OCI-LY3 (cell line): ENCODE results near the gene NSG1.

Experiments used
- H2AFZ ChIP-seq: fragments of 200-600, 300-600 bp; shearing (Covaris generic); 2 replicates; pipeline ENCODE4 v1.6.0; 2014; ENCODE audit warnings: antibody characterized with exemption, low read depth, low read length
- H3K27ac ChIP-seq: fragments of 200-600, 300-600 bp; sonication (generic); 2 replicates; pipeline ENCODE4 v1.5.1; 2014; ENCODE audit warnings: mild to moderate bottlenecking, low read length, moderate library complexity, mixed read lengths
- H3K27me3 ChIP-seq: fragments of 200-600, 300-600 bp; sonication (generic); 2 replicates; pipeline ENCODE4 v1.6.1; 2014; ENCODE audit warnings: low read depth, low read length, mixed read lengths
- H3K36me3 ChIP-seq: fragments of 200-600, 300-600 bp; sonication (generic); replicated peaks from 2 replicates; pipeline ENCODE3; 2014; ENCODE audit warnings: low read depth, low read length, mixed read lengths
- H3K4me1 ChIP-seq: fragments of 300-600, 200-600 bp; sonication (generic); 2 replicates; pipeline ENCODE4 v1.6.1; 2014; ENCODE audit warnings: low read length, mixed read lengths
- H3K4me2 ChIP-seq: fragments of 200-600, 300-600 bp; sonication (generic); 2 replicates; pipeline ENCODE4 v1.6.1; 2014; ENCODE audit warnings: low read length, mixed read lengths
- H3K4me3 ChIP-seq: fragments of 300-600, 200-600 bp; sonication (generic); 2 replicates; pipeline ENCODE4 v1.5.1; 2014; ENCODE audit warnings: antibody characterized with exemption, mild to moderate bottlenecking, low read length, moderate library complexity
- H3K79me2 ChIP-seq: fragments of 300-600, 200-600 bp; shearing (Covaris generic); 2 replicates; pipeline ENCODE4 v1.6.1; 2014; ENCODE audit warnings: mild to moderate bottlenecking, low read length, mixed read lengths
- H3K9ac ChIP-seq: fragments of 300-600, 200-600 bp; shearing (Covaris generic); 2 replicates; pipeline ENCODE4 v1.6.0; 2014; ENCODE audit warnings: mild to moderate bottlenecking, low read length, moderate library complexity
- H3K9me3 ChIP-seq: fragments of 200-600, 300-600 bp; shearing (Covaris generic); 2 replicates; pipeline ENCODE4 v1.6.1; 2014; ENCODE audit warnings: low read length, mixed read lengths; ENCODE audit not compliant: insufficient read depth
- H4K20me1 ChIP-seq: fragments of 200-600, 300-600 bp; sonication (generic); 2 replicates; pipeline ENCODE4 v1.6.1; 2016; ENCODE audit warnings: low read length, mixed read lengths; ENCODE audit not compliant: insufficient read depth
- EZH2phosphoT487 ChIP-seq: fragments of 200-600 bp; shearing (Covaris generic); IDR thresholded peaks from 2 replicates; pipeline ENCODE4 v1.6.1; 2018; ENCODE audit warnings: antibody characterized with exemption, mixed run types, low read depth
- TF ChIP-seq, protein P1 (sequence below): fragments of 200-600, 300-600 bp; sonication (generic); IDR thresholded peaks from 2 replicates; pipeline ENCODE4 v1.5.1; 2014; ENCODE audit warnings: antibody characterized with exemption, low read length, low read depth

Gene NSG1

GRCh38 chr4:4395849-4396627 is 9.1 kb downstream of the NSG1 start:
- no peaks in the 10 kb centered on the region for H3K9me3 ChIP-seq
- H3K79me2 ChIP-seq: no peaks in the 10 kb centered on the region
- TF ChIP-seq, protein P1, sequence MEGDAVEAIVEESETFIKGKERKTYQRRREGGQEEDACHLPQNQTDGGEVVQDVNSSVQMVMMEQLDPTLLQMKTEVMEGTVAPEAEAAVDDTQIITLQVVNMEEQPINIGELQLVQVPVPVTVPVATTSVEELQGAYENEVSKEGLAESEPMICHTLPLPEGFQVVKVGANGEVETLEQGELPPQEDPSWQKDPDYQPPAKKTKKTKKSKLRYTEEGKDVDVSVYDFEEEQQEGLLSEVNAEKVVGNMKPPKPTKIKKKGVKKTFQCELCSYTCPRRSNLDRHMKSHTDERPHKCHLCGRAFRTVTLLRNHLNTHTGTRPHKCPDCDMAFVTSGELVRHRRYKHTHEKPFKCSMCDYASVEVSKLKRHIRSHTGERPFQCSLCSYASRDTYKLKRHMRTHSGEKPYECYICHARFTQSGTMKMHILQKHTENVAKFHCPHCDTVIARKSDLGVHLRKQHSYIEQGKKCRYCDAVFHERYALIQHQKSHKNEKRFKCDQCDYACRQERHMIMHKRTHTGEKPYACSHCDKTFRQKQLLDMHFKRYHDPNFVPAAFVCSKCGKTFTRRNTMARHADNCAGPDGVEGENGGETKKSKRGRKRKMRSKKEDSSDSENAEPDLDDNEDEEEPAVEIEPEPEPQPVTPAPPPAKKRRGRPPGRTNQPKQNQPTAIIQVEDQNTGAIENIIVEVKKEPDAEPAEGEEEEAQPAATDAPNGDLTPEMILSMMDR: peak; percentile 23
- no peak for TF ChIP-seq EZH2phosphoT487
- H3K36me3 ChIP-seq: no peaks in the 10 kb centered on the region
- H3K4me1 ChIP-seq: peaks cover 18% of the 10 kb centered on the region
- peak overlapping the region; percentile 65 for H3K9ac ChIP-seq
- H3K27ac ChIP-seq: 0 out of 2 replicates have a peak overlapping the region, but pooled peaks have one; percentile 10
- H2AFZ ChIP-seq: peak overlapping the region; percentile 82
- H4K20me1 ChIP-seq: no peaks in the 10 kb centered on the region
- peaks cover 14% of the 10 kb centered on the region for H3K27me3 ChIP-seq
- H3K4me3 ChIP-seq: peak overlapping the region; percentile 83
- H3K4me2 ChIP-seq: peak overlapping the region; percentile 96

DNA sequence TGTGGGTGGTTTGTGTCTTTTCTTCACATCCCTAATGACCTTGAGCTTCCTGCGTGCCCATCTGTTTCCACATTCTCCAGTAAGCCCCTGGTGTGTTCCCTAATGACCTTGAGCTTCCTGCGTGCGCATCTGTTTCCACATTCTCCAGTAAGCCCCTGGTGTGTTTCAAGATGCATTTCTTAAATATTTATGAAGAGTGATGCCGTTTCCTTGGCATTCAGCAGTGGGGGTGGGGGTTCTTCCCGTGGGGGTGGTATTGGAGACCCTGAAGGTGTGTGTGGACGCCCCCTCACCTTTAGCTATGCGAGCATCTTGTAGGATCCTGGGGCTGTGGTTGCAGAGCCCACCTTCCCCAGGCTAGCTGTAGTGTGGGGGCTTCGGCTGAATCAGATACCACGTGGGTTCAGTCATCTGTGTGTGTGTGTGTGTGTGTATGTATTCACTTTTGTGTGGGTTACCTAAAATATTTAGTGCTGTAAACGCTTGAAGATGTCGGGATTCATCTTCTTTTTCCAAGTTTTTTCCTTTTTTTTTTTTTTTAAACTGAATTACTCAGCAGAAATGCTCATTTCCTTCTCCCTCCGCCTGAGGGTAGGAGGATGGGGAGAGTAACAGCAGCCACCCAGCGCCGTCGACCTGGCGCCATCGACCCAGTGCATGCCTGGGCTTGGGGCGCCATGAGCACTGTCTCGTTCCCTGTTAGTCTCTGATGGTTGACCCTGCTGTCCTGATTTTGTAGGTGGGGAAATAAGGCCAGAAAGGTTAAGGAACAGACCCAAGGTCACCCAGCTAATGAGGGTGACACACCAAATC is 9.9 kb downstream of the NSG1 start:
- H3K79me2 ChIP-seq: no peaks in the 10 kb centered on the region
- peak overlapping the region; percentile 65; the same call in 1 of the 2 replicates for H3K9ac ChIP-seq
- peak overlapping the region; percentile 96 for H3K4me2 ChIP-seq
- peaks cover 14% of the 10 kb centered on the region for H3K4me1 ChIP-seq
- no peak overlapping the region for H3K27ac ChIP-seq
- H3K4me3 ChIP-seq: peak overlapping the region; percentile 83
- no peak for TF ChIP-seq EZH2phosphoT487
- TF ChIP-seq, protein P1: no peak
- H3K36me3 ChIP-seq: no peaks in the 10 kb centered on the region
- H3K9me3 ChIP-seq: no peaks in the 10 kb centered on the region
- peaks cover 20% of the 10 kb centered on the region for H3K27me3 ChIP-seq
- H4K20me1 ChIP-seq: no peaks in the 10 kb centered on the region
- H2AFZ ChIP-seq: peak overlapping the region; percentile 82

GRCh38 chr4:4397441-4397819 is 10.5 kb downstream of the NSG1 start:
- Histone ChIP-seq H3K9me3 (no peaks in the 10 kb centered on the region), H3K36me3 (no peaks in the 10 kb centered on the region), H3K27me3 (peaks cover 20% of the 10 kb centered on the region), H3K27ac (no peak overlapping the region), H3K9ac (no peak overlapping the region), H3K4me1 (peaks cover 14% of the 10 kb centered on the region), H2AFZ (no peak overlapping the region), H3K4me3 (no peak overlapping the region), H4K20me1 (no peaks in the 10 kb centered on the region), H3K4me2 (no peak overlapping the region), H3K79me2 (no peaks in the 10 kb centered on the region)
- no peak for TF ChIP-seq EZH2phosphoT487
- TF ChIP-seq, protein P1: no peak

DNA sequence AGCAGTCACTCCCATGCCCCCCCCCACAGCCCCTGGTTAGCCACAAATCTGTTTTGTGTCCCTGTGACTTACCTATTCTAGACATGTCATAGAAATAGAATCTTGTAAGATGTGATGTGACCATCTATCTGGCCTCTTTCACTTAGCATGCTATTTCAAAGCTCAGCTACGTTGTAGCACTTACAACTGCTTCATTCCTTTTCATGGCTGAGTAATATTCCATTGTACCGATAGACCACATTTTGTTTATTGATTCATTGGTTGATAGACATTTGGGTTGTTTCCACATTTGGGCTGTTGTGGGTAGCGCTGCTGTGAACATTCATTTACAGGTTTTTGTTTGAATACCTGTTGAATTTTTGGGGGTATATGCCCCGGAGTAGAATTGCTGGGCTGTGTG is 11.5 kb downstream of the NSG1 start:
- Histone ChIP-seq H3K4me3 (no peak overlapping the region), H3K9me3 (no peaks in the 10 kb centered on the region), H3K4me1 (peaks cover 14% of the 10 kb centered on the region), H3K4me2 (no peak overlapping the region), H3K9ac (no peak overlapping the region), H3K79me2 (no peaks in the 10 kb centered on the region), H3K27me3 (peaks cover 20% of the 10 kb centered on the region), H2AFZ (no peak overlapping the region), H3K36me3 (no peaks in the 10 kb centered on the region), H3K27ac (no peak overlapping the region), H4K20me1 (no peaks in the 10 kb centered on the region)
- TF ChIP-seq, protein P1: no peak
- TF ChIP-seq EZH2phosphoT487: no peak
